Stimulated activated CD4-positive, alpha-beta T cell treated with anti-CD3 and anti-CD28 coated beads, Interleukin-2, amount 100 ng/mL, for 4 hours (primary cell): Measurements from ENCODE around the gene ATL3.
"Not testable (repeated sequence)": the region's sequence is repeated elsewhere in the genome, so short reads cannot be mapped to it uniquely, and the experiment has no call there.

ENCODE experiments used
- DNase-seq: peaks from one replicate; pipeline ENCODE4 v3.0.0-alpha.2; 2020; ENCODE audit warnings: low read depth

Gene ATL3

DNA sequence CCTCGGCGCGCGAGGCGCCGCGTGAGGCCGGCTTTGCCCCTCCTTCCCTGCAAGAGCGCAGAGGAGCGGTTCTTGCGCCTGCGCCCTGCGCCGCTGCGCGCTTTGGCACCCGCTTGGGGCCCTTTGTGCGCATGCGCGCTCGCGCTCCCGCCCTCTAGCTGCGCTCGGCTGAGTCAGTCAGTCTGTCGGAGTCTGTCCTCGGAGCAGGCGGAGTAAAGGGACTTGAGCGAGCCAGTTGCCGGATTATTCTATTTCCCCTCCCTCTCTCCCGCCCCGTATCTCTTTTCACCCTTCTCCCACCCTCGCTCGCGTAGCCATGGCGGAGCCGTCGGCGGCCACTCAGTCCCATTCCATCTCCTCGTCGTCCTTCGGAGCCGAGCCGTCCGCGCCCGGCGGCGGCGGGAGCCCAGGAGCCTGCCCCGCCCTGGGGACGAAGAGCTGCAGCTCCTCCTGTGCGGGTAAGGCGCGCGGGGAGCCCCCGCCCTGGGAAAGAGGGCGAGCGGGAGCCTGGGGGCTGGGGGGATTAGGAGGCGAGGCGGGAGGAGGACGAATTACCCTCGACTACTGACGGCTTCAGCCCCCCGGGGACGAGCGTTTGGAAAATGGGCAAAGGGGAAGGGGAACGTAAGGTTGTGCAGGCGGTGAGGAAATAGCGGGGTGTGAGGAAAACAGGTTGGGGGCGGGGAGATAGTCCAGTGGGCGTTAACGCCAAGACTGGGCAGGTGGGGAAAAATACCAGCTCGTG, 10.3 kb upstream of the ATL3 start, which contains the start of gene RTN3:
RTN3 (plus strand) TSS at position 180 of the 745 bp plus-strand sequence; CDS start at position 317, 137 bp downstream.
- peak; percentile 98 for DNase-seq

DNA sequence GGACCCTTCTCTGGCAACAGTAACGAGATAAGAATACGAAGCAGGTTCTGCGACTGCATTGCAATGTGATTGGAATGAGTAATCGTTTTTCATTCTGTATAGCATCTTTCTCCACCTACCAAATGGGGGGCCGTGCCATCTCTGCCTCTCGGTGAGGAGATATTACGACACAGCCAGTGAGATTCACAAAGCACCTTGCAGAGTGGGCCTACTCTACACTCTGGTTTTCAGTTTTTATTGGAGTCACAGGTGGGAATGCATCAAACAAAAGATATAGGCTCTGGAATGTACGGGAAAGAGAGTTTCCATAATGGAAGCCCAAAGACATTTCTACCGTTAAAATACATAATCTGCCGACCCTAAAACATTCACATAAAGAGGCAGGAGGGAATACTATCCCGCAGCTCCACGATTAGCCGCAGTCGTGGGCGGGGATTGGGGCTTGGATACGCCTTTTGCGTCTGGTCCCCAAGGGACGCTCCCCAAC, 9.7 kb upstream of the ATL3 start:
- DNase-seq: no peak

DNA sequence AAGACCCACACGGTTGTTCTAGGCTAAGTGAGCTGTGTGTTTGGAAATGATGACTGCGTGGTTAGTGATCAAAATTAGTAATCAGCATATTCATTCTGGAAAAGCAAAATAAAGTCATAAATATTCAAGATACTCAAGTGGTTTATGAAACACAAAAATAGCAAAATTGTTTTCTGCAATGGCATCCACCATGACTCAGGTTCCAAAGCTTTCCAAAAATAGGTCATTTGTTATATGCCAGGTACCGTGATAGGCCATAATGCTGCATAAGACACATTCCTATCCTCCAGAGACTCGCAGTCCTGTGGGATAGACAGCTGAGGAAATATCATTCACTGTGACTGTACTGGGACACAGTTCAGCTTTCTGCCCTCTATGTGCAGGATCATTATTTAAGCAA, 2.4 kb upstream of the ATL3 start:
- no peak for DNase-seq

DNA sequence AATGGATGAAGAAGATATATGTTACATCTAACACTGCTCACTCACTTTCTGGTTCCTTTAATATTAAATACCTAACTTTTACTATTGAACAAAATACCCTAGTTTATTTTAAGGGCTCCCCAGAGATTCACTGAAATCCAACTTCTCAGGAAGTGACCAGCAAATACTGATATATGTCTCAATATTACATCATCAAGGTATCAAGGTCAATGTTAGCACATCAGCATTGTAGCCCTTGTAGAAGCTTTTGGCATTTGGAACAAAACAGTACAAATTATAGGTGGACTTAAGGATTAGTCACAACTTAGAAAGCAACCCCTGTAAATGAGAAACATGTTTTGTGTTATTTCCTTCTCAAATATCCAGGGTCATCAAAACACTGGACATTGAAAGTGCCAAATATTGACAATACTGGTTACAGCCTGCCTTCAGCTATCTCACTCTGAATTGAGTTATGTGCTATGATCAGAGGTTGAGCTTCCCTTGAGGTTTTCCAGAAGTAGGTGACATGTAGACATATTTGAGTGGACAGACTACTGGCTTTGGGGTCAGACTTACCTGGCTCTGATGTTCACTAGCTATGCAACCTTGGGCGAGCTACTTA, 1.9 kb upstream of the ATL3 start:
- DNase-seq: no peak

DNA sequence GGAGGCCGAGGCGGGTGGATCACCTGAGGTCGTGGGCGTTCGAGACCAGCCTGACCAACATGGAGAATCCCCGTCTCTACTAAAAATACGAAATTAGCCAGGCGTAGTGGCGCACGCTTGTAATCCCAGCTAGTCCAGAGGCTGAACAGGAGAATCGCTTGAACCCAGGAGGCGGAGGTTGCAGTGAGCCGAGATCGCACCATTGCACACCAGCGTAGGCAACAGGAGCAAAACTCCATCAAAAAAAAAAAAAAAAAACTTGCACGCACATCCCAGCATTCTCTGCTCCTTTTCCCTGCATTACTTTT, 934 bp upstream of the ATL3 start:
- no peak for DNase-seq

DNA sequence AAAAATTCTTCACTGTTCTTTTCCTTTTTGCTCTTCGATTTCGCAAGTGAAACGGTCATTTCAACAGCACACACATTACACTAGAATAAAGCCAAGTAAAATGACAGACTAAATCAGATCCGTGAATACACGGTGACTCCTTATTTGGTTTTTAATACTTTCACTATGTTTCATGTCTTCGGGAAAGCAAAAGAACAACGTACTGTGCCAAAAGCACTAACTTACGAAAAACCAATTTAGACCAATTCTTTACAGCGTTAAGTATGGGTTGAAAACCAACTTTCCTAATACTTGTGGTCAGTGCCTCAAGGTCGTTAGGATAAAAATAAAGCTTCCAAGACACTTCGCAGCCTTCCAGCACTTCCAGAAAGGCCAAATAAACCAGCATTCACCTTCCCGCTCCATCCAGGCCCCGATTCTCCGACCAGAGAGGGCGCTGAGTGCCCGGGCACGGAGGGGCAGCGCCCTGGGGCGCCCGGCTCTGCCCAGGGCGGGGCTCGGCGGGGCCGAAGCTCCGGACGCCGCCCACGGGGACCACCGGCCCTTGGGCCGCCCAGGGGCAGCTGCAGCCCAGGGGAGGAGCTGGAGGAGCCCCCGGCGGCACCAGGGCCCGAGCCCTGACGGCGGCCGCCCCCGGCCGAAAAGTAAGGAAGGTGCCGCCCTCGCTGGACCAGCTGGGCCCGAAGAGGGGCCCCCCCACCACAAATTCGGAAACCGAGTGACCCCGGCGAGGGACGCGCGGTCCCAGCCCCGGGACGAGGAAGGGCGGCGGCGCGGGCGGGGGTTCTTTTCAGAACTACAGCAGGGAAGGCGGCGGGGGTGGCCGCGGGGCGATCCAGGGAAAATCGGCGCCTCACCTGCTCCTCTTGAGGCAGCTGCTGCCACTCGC, 499 bp downstream of the ATL3 start:
- no peak for DNase-seq

DNA sequence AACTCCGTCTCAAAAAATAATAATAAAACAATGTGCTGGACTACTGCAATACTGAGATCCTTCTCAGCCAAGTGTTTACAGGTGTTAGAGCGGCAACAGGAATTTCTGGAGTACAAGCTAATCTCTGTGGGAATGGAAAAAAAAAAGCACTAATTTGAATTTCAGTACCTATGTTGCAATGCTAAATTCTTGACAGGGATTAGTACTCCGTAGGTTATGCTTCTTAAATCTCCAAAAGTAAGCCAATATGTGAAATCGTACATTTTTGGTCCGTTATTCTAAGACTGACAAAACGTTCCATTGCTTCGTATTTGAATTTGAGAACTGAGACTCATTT, 1.1 kb downstream of the ATL3 start:
- no peak for DNase-seq

DNA sequence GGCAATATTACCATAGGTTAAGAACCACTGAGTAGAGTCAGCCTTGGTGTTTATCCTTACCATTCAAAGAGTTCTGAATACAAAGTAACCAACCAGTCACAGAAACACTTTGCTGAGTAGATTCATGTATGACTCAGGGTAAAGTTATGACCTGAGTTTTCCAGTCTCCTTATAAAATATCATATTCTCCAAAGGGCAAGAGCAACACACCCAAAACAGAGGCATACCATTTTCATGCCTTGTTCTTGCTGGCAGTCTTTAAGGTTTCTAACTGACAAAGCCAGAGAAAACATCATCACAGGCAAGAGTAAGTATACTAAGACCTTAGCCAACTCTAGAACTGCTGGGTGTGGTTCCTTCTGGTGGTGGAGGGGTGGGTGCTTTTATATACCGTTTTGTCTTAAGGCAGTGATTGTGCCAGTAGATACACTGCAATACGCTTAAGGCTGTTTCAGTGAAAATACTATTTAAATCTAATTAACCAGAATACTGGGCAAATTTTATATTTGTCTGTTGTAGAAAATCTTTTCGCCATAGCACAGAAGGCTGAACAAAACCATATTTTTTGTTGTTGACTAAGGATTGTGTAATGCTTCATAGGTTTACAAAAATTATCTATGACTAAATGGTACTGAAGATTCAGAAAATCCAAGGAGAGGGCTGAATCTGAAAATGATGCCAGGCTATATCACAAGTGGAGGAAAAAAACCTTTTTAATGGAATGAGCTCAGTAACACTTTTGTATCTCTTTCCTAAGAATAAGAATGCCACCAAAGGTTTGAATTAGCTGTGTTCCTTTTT, 3.0 kb downstream of the ATL3 start:
- no peak for DNase-seq

DNA sequence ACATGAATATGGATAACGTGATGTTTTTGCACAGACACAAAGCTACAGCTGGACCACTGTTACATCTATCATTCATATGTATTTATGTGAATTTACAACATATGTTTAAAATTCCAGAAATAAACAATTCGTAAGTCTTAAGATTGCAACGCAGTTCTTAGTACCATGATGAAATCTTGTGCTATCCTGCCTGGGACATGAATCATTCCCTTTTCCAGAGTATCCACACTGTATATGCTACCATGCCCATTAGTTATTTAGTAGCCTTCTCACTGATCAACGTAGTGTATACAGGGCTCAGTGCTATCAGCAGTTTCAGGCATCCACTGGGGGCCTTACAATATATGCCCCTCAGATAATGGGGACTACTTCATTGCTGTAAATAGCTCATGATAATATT, 4.3 kb downstream of the ATL3 start:
- no peak for DNase-seq

DNA sequence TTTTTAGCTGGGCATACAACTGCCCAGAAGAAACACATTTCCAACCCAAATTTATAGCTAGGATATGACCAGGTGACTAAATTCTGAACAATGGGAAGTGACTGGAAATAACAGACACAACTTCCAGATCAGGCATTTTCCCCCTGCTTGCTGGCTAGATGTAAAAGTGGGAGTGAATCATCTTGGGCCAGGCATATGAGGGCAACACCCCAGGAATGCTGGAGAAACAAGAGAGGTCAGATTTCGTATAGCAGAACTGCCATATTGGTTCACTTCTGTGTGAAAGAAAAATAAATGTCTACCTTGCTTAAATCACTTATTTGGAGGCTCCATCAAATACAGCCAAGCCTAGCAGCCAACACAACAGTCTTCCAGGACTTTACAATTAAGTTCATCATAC, 7.4 kb downstream of the ATL3 start:
- DNase-seq: no peak

DNA sequence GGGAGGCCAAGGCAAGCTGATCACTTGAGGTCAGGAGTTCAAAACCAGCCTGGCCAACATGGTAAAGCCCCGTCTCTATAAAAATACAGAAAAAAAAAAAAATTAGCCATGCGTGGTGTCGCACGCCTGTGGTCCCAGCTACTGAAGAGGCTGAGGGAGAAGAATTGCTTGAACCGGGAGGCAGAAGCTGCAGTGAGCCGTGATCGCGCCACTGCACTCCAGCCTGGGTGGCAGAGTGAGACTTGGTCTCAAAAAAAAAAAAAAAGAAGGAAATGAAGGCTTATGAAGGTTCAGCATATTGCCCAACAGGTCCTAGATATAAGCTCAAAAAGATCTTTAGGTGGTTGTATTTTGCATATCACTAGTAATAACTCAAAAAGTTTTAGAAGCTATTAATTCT, 10.2 kb downstream of the ATL3 start:
- DNase-seq: no peak

DNA sequence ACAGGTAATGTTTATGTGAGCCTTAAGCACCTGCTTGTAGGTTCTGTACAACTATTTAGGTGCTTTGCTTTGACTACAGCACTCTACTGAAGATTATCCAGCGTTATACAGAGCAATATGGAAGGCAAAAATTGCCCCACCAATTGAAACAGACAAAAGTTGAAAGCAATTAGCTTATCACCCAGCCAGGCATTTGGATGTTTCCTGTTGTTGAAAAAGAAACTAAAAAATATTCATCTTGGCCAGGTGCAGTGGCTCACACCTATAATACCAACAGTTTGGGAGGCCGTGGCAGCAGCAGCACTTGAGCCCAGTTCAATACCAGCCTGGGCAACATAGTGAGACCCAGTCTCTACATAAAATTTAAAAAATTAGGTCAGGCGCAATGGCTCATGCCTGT, 18.5 kb downstream of the ATL3 start:
- no peak for DNase-seq

DNA sequence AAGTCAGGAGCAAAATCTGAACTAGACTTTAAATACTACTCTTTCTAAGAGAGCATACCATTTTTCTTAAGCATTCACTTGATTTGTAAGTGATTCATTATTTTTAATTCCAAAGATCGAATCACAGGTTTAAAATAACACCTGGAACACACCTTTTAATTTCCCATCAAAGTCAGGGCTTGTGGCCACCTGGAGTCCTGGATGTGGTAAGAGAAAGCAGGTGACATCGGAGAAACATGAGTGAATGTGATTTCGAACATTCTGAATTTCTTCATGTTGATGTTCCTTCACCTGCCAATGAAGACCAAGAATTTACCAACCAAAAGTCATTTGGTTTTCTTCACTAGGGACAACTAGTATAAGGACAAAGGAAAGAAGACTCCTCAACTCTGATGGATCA, 28.0 kb downstream of the ATL3 start:
- no peak for DNase-seq

DNA sequence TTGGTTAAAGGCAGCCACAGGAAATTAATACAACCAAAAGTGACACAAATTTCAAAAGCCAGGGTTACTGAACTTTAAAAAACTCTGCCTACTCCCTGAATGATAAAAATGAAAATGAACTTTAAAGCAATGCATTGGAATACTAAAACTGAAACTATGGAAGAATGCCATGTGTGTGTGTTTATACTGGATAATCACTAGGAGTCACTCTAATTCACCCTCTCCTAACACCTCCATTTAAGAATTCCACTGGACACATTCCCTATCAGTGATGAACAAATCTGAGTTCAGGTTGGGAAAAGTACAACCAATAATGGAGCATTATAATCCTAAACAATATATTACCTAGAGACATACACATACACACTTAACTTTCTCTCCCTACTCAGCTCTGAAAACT, 29.4 kb downstream of the ATL3 start:
- no peak for DNase-seq

DNA sequence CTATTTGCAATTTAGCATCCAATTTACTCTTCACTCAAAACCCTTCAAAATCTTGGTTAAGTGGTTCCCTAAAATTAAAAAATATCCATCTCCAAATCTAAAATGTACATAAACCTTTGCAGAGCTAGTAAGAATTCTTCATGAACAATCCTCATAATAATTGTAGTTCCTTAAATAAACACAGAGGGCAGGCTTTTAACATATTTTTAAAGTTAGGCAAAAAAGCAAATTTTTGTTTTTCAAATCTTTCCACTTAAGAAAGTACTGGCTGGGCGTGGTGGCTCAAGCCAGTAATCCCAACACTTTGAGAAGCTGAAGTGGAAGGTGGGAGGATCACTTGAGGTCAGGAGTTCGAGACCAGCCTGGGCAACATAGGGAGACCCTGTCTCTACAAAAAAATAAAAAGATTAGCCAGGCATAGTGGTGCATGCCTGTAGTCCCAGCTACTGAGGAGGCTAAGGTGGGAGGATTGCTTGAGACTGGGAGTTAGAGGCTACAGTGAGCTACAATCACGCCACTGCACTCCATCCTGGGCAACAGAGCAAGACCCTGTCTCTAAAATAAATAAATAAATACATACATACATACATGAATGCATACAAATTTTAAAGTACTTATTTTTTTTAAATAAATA, 31.9 kb downstream of the ATL3 start:
- no peak for DNase-seq

DNA sequence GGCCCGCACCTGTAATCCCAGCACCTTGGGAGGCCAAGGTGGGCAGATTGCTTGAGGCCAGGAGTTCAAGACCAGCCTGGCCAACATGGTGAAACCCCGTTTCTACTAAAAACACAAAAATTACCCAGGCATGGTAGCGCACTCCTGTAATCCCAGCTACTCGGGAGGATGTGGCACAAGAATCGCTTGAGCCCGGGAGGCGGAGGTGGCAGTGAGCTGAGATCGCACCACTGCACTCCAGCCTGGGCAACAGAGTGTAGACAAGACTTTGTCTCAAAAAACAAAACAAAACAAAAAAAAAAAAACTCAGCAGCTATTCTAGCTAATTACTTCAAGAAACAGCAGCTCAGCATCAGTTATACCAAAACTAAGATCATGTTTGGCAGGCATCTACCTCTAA, 32.7 kb downstream of the ATL3 start:
- DNase-seq: not testable (repeated sequence)

DNA sequence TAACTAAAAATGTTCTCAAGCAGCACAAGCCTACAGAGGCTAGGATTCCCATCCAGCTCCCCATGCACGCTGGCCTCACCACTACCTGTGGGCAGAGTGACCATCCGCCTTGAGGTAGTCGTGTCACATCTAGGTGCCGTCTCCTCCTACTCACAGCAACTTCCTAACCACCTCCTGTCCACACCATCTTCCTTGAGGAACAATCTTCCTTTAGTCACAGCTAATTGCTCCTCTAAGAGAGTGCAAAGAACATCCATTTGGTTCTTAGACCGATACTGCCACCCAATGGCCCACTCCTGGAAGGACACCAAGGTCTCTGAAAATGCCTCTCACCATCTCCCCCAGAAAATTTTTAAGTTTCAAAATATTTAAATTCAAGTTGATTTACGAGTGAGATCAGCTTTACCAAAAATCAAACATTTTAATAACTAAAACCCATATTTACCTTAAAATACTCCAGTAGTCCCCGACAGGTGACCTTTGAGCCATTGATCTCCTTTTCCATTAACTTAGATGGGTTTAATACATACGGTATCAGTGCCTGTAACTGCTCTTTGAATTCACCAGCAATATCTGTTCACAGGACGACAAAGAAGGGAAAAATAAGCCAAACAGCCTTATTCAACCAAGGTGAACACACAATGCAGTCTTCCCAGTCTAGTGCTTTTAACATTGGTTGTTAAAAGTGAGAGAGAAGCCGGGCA, 35.3 kb downstream of the ATL3 start:
- DNase-seq: peak; percentile 49

DNA sequence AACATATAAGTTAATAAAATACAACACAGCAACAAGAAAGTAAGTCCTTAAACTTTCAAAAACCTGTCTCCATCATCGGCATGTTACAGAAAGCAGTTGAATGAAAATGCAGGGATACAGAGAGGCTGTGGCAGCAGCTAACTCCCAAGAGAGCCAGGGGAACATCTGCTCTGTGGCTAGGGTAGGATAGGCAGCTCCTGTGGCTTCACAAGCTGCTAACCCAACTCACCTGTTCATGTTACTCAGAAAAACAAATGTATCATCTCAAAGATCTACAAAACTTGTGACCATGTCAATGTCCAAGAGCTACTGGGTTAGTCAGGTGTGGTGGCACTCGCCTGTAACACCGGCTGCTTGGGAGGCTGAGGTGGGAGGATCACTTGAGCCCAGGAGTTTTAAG, 41.8 kb downstream of the ATL3 start:
- no peak for DNase-seq

DNA sequence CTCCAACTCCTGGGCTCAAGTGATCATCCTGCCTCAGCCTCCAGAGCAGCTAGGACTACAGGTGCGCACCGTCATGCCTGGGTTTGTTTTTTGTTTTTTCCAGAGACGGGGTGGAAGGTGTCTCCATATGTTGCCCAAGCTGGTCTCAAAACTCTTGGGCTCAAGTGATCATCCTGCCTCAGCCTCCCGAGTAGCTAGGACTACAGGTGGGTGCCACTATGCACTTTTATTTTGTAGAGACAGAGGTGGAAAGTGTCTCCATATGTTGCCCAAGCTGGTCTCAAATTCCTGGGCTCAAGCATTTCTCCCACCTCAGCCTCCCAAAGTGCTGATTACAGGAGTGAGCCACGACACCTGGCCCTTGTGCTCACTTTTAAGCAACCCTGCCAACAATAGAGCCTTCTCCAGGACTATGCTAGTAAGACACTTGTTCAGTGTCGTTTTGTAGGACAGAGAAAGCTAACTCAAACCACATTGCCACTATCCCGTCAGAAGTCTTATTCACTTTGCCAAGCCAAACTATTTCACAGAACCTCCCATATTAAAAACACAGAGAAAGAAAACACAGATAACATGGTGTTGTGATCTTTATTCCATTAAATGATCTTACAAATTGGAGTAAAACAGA, 47.5 kb downstream of the ATL3 start:
- DNase-seq: no peak

DNA sequence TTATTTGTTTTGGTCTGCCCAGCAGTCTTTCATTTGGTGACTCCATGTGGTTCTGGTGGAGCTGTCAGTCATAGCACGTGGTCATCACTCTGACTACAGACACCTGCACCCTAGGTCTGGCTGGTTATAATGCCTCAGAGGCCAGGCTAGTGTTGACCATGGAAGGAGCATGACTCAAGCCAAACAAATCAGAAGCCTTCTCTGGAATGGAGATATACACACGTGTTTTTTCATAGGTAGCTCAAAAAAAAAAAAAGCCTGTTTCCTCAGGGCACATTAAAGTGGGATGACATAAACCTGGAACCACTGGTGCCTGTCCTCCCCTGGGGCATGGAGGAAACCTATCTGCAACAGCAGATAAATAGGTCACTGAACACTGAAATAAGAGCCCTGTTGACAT, 48.9 kb downstream of the ATL3 start:
- DNase-seq: no peak

DNA sequence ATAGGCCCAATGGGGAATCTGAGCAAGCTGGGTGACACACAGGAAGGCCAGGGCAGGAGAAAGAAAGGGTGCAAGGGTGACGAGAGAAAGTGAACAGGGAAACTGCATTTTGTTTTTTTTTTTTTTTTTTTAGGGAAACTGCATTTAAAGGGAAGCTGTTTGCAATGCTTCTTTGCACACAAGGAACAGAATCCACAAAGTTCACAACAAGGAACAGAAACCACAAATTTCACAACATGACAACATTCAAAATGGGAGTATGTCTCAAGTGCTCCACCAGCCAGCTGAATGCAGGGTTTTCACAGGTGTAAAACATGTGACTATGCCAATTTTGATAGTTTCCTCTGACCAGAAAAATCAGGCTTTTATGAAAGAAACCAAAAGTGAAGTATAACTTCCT, 50.1 kb downstream of the ATL3 start:
- no peak for DNase-seq
